Mammary epithelial cell (primary cell): ENCODE results near the gene ABCA6.

Experiments used
- CTCF ChIP-seq, 2 donors: IDR thresholded peaks in 1 of 2; conservative IDR thresholded peaks in 1 of 2; 2 replicates each; pipeline ENCODE4 v1.5.1; 2011 to 2012; ENCODE audit warnings: inconsistent platforms in 2 of 2, low read length in 2 of 2, mild to moderate bottlenecking in 2 of 2, control low read depth in 1 of 2, low read depth in 1 of 2; ENCODE audit not compliant: insufficient read depth in 1 of 2; ENCODE audit errors: extremely low read depth in 1 of 2
- EZH2 ChIP-seq: IDR thresholded peaks from 2 replicates; pipeline ENCODE4 v1.6.1; 2012; ENCODE audit warnings: low read length, inconsistent platforms, borderline replicate concordance

- TF ChIP-seq CTCF (conservative IDR thresholded peaks at IDR 0.05 in 1 of 2, IDR thresholded peaks at IDR 0.05 in 1 of 2; ENCODE audit: extremely low read depth in 1 of 2, insufficient read depth in 1 of 2, low read depth in 1 of 2, low read length in 2 of 2) (no peak), EZH2 (no peak)
Observed at GRCh38 chr17:69064001-69064400, 77.7 kb downstream of the ABCA6 start.
